Neural cell (in vitro differentiated cells): ENCODE measurements around the gene RACK1.

ENCODE experiments used
- EZH2 ChIP-seq: fragments of 200-600, 300-800 bp; shearing (Covaris generic), sonication (generic); IDR thresholded peaks from 2 replicates; pipeline ENCODE4 v1.6.1; 2014; ENCODE audit warnings: antibody characterized with exemption, low read length, borderline replicate concordance, mild to moderate bottlenecking; ENCODE audit not compliant: insufficient read depth, poor library complexity, severe bottlenecking
- TAF1 ChIP-seq: IDR thresholded peaks from 2 replicates; pipeline ENCODE4 v1.6.1; 2012; ENCODE audit warnings: low read depth
- TF ChIP-seq, protein P1 (sequence below): fragments of 450-650 bp; IDR thresholded peaks from 2 replicates; pipeline ENCODE4 v1.5.1; 2014; ENCODE audit warnings: antibody characterized with exemption, mild to moderate bottlenecking, moderate library complexity; ENCODE audit not compliant: poor library complexity, severe bottlenecking

DNA sequence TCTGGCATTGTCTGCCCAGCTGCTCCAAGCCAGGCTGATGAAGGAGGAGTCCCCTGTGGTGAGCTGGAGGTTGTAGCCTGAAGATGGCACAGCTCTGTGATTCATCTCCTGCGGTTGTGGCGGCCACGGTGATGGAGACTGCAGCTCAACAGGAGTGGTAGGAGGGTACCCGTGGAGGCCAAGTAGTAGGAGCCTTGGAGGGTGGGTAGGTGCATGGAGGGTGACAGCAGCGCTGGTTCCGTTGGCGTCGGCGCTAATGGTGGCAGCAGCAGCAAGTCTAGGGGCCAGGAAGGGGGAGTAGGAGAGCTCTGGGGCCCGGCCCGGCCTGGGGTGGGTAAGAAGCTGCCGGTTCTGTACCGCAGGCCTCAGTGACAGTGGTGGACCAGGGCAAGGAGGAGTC, 39.6 kb upstream of the RACK1 start:
- TF ChIP-seq, protein P1, sequence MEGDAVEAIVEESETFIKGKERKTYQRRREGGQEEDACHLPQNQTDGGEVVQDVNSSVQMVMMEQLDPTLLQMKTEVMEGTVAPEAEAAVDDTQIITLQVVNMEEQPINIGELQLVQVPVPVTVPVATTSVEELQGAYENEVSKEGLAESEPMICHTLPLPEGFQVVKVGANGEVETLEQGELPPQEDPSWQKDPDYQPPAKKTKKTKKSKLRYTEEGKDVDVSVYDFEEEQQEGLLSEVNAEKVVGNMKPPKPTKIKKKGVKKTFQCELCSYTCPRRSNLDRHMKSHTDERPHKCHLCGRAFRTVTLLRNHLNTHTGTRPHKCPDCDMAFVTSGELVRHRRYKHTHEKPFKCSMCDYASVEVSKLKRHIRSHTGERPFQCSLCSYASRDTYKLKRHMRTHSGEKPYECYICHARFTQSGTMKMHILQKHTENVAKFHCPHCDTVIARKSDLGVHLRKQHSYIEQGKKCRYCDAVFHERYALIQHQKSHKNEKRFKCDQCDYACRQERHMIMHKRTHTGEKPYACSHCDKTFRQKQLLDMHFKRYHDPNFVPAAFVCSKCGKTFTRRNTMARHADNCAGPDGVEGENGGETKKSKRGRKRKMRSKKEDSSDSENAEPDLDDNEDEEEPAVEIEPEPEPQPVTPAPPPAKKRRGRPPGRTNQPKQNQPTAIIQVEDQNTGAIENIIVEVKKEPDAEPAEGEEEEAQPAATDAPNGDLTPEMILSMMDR = no peak
- TF ChIP-seq EZH2 (no peak), TAF1 (no peak)
